HCT116 (cell line): ENCODE results near the gene ITPR2. TPM values are rescaled to one million over a fixed set of nuclear protein-coding genes. Genes with fewer than 3 reads are reported as not detected.

ENCODE experiments used
- ATAC-seq: fragments of 200-7000 bp; cut with Tn5 transposase; 2 replicates; pipeline ENCODE4 v1.9.1; 2020; ENCODE audit warnings: mild to moderate bottlenecking, moderate library complexity
- BruUV-seq: library from RNA; stranded (reverse); fragments of 400-500 nt; replicated peaks from 2 replicates; lab custom pipeline; 2021; lab: Mats Ljungman, UMichigan
- CTCF ChIA-PET: fragments of 300-600 bp; sonication (Branson Sonifier 250); formaldehyde crosslinking; loops from one replicate; lab custom pipeline; 2021; ENCODE audit warnings: antibody characterized with exemption; lab: Charles Lee
- POLR2A ChIA-PET: fragments of 300-600, 350-600 bp; sonication (Branson Sonifier 250); formaldehyde crosslinking; loops from one replicate; lab custom pipeline; 2021; ENCODE audit warnings: antibody characterized with exemption; lab: Charles Lee
- RAD21 ChIA-PET, 2 experiments: fragments of 300-600 bp; sonication (Branson Sonifier 250); formaldehyde crosslinking; loops; one replicate each; lab custom pipeline; 2023; ENCODE audit warnings: low total read pairs in 2 of 2; ENCODE audit not compliant: uncharacterized antibody in 2 of 2, unreplicated experiment in 2 of 2, low non-redundant PET in 1 of 2; lab: Charles Lee
- DNase-seq: peaks from one replicate; pipeline ENCODE4 v3.0.0-alpha.2; 2010; ENCODE audit warnings: low read depth, low spot score
- H2AFZ ChIP-seq: fragments of 200-600 bp; shearing (Covaris generic), sonication (generic); 2 replicates; pipeline ENCODE4 v1.6.1; 2017; ENCODE audit warnings: low read depth, mixed run types, mixed read lengths, antibody characterized with exemption, low read length; ENCODE audit not compliant: poor library complexity, severe bottlenecking
- H3K27ac ChIP-seq: 2 replicates; pipeline ENCODE4 v1.5.1; 2012; ENCODE audit warnings: low read depth, low read length
- H3K27me3 ChIP-seq: fragments of 200-600 bp; sonication (generic); 2 replicates; pipeline ENCODE4 v1.6.1; 2016; ENCODE audit warnings: mixed run types, low read length, mixed read lengths; ENCODE audit not compliant: insufficient read depth
- H3K36me3 ChIP-seq, 2 experiments: fragments of 200-500 bp in 1 of 2; fragments of 200-600 bp in 1 of 2; sonication (Bioruptor generic) in 1 of 2; sonication (generic) in 1 of 2; 2 replicates each; pipeline versions ENCODE4 v1.5.1 to v1.6.1; 2014 to 2016; ENCODE audit warnings: low read length in 2 of 2, inconsistent platforms in 1 of 2, mixed read lengths in 1 of 2, mixed run types in 1 of 2; ENCODE audit not compliant: insufficient read depth in 2 of 2, control insufficient read depth in 1 of 2
- H3K4me1 ChIP-seq, 2 experiments: fragments of 200-600 bp in 1 of 2; sonication (generic) in 1 of 2; 2 replicates each; pipeline versions ENCODE4 v1.5.1 to v1.6.1; 2012 to 2017; ENCODE audit warnings: low read length in 2 of 2, inconsistent platforms in 1 of 2, mild to moderate bottlenecking in 1 of 2, mixed read lengths in 1 of 2, mixed run types in 1 of 2, moderate library complexity in 1 of 2; ENCODE audit not compliant: insufficient read depth in 2 of 2, control insufficient read depth in 1 of 2
- H3K4me2 ChIP-seq: fragments of 200-600 bp; sonication (generic); 2 replicates; pipeline ENCODE4 v1.6.1; 2017; ENCODE audit warnings: mixed run types, low read length, mixed read lengths
- H3K4me3 ChIP-seq, 2 experiments: fragments of 200-600 bp in 1 of 2; sonication (generic) in 1 of 2; replicated peaks in 1 of 2; 2 replicates each; pipeline ENCODE4 v1.5.1; 2011 to 2016; ENCODE audit warnings: low read length in 2 of 2, control low read depth in 1 of 2, low read depth in 1 of 2, mild to moderate bottlenecking in 1 of 2, mixed read lengths in 1 of 2, mixed run types in 1 of 2
- H3K79me2 ChIP-seq: fragments of 200-600 bp; sonication (generic); 2 replicates; pipeline ENCODE4 v1.6.1; 2017; ENCODE audit warnings: mild to moderate bottlenecking, mixed run types, low read length, moderate library complexity, mixed read lengths; ENCODE audit not compliant: insufficient read depth
- H3K9ac ChIP-seq: fragments of 200-600 bp; sonication (generic); 2 replicates; pipeline ENCODE4 v1.6.1; 2016; ENCODE audit warnings: low read length, mixed read lengths
- H3K9me2 ChIP-seq: fragments of 200-600 bp; sonication (generic), shearing (Covaris generic); 2 replicates; pipeline ENCODE4 v1.6.1; 2017; ENCODE audit warnings: mixed run types, mild to moderate bottlenecking, moderate library complexity; ENCODE audit not compliant: insufficient read depth
- H3K9me3 ChIP-seq, 2 experiments: fragments of 200-500 bp in 1 of 2; fragments of 200-600 bp in 1 of 2; sonication (Bioruptor generic) in 1 of 2; sonication (generic) in 1 of 2; 2 replicates each; pipeline ENCODE4 v1.6.1; 2014 to 2017; ENCODE audit warnings: low read length in 2 of 2, mixed read lengths in 2 of 2, inconsistent platforms in 1 of 2, low read depth in 1 of 2, mild to moderate bottlenecking in 1 of 2, mixed run types in 1 of 2, moderate library complexity in 1 of 2; ENCODE audit not compliant: control insufficient read depth in 1 of 2, insufficient read depth in 1 of 2
- H4K20me1 ChIP-seq: fragments of 200-600 bp; sonication (generic), shearing (Covaris generic); 2 replicates; pipeline ENCODE4 v1.6.1; 2017; ENCODE audit warnings: mixed run types, mild to moderate bottlenecking, moderate library complexity; ENCODE audit not compliant: insufficient read depth
- CBX3 ChIP-seq: IDR thresholded peaks from 2 replicates; pipeline ENCODE4 v1.6.1; 2012; ENCODE audit warnings: low read depth
- CEBPB ChIP-seq: IDR thresholded peaks from 2 replicates; pipeline ENCODE4 v1.6.1; 2012; ENCODE audit warnings: low read depth
- EGR1 ChIP-seq: IDR thresholded peaks from 2 replicates; pipeline ENCODE4 v1.6.1; 2012; ENCODE audit warnings: low read depth
- EZH2phosphoT487 ChIP-seq: fragments of 200-600 bp; IDR thresholded peaks from 2 replicates; pipeline ENCODE4 v1.6.1; 2018; ENCODE audit warnings: antibody characterized with exemption, borderline replicate concordance
- FOSL1 ChIP-seq: IDR thresholded peaks from 2 replicates; pipeline ENCODE4 v1.6.1; 2012; ENCODE audit warnings: low read depth
- JUND ChIP-seq: IDR thresholded peaks from 2 replicates; pipeline ENCODE4 v1.6.1; 2012
- POLR2A ChIP-seq: IDR thresholded peaks from 2 replicates; pipeline ENCODE4 v1.7.0; 2011; ENCODE audit warnings: borderline replicate concordance; ENCODE audit not compliant: insufficient read depth, insufficient read length; ENCODE audit errors: extremely low read depth
- POLR2AphosphoS5 ChIP-seq: IDR thresholded peaks from 2 replicates; pipeline ENCODE4 v1.6.1; 2011; ENCODE audit warnings: mild to moderate bottlenecking, low read depth, low read length, moderate library complexity
- RAD21 ChIP-seq: IDR thresholded peaks from 2 replicates; pipeline ENCODE4 v1.6.1; 2012; ENCODE audit warnings: low read depth, mild to moderate bottlenecking
- SIN3A ChIP-seq: IDR thresholded peaks from 2 replicates; pipeline ENCODE4 v1.6.1; 2012; ENCODE audit warnings: low read depth
- SP1 ChIP-seq: IDR thresholded peaks from 2 replicates; pipeline ENCODE4 v1.6.1; 2012; ENCODE audit warnings: low read depth
- SRF ChIP-seq: IDR thresholded peaks from 2 replicates; pipeline ENCODE4 v1.6.1; 2012; ENCODE audit warnings: low read depth
- TCF7L2 ChIP-seq: IDR thresholded peaks from 2 replicates; pipeline ENCODE4 v1.7.0; 2011; ENCODE audit warnings: borderline replicate concordance, inconsistent platforms; ENCODE audit not compliant: insufficient read depth, insufficient read length; ENCODE audit errors: extremely low read depth
- YY1 ChIP-seq: IDR thresholded peaks from 2 replicates; pipeline ENCODE4 v1.6.1; 2011; ENCODE audit warnings: low read length, low read depth, moderate library complexity, mild to moderate bottlenecking; ENCODE audit not compliant: insufficient replicate concordance; ENCODE audit errors: extremely low read depth
- ZNF274 ChIP-seq: fragments of 200-500 bp; sonication (Bioruptor generic); IDR thresholded peaks from 2 replicates; pipeline ENCODE4 v1.6.1; 2014; ENCODE audit warnings: mild to moderate bottlenecking, low read depth, low read length, inconsistent platforms
- intact Hi-C: fragments of 100-400 bp; cut with micrococcal nuclease; formaldehyde crosslinking; loops from 2 replicates; pipeline ENCODE4 v1.10.0; 2022
- total RNA-seq: library from RNA; stranded (reverse); gene quantifications from one replicate; pipeline ENCODE4 v1.2.1, GENCODE V29; 2021; ENCODE audit not compliant: unreplicated experiment
- TF ChIP-seq, protein P1 (sequence below): IDR thresholded peaks from 2 replicates; pipeline ENCODE4 v1.6.1; 2012
- TF ChIP-seq, protein P2 (sequence below): IDR thresholded peaks from 2 replicates; pipeline ENCODE4 v1.6.1; 2011; ENCODE audit warnings: mild to moderate bottlenecking, low read length, moderate library complexity; ENCODE audit not compliant: insufficient replicate concordance; ENCODE audit errors: extremely low read depth

Gene ITPR2
- total RNA-seq, 1 experiment from 2014 or later = 6.5 TPM

DNA sequence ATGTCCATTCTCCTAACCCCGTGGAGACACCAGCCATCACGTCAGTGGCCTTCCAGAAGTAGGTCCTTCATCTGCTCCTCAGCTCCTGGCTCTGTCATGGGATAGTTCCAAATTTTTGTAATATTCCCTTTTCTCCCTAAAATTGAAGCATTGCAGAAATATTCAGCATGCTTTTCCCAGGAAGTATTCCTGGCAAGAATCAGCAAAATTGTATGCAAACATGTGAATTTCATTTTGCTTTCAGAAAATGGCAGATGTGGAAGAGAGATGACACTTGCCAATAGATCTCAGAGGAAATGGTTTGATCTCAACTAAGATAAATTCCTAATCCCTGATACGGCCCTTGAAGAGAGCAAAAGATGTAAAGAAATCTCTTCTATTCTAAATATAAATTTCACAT lies 298.9 kb downstream of the ITPR2 start:
- no peaks in the 10 kb centered on the region for H4K20me1 ChIP-seq
- no peaks in the 10 kb centered on the region for H3K9me2 ChIP-seq
- H3K27me3 ChIP-seq = no peaks in the 10 kb centered on the region
- DNase-seq (no peak), ATAC-seq (no peak)
- TF ChIP-seq TCF7L2 = no peak
- TF ChIP-seq EZH2phosphoT487 = no peak
- no peak for TF ChIP-seq RAD21
- no peak for TF ChIP-seq SIN3A
- no peak for TF ChIP-seq YY1
- TF ChIP-seq CEBPB = no peak
- TF ChIP-seq FOSL1 = no peak
- no peak for TF ChIP-seq ZNF274
- no peak for TF ChIP-seq POLR2AphosphoS5
- TF ChIP-seq, protein P1, sequence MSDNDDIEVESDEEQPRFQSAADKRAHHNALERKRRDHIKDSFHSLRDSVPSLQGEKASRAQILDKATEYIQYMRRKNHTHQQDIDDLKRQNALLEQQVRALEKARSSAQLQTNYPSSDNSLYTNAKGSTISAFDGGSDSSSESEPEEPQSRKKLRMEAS = no peak
- no peak for TF ChIP-seq SP1
- TF ChIP-seq EGR1 = no peak
- no peak for TF ChIP-seq CBX3
- no peak for TF ChIP-seq SRF
- no peak for TF ChIP-seq POLR2A
- TF ChIP-seq JUND = no peak
- TF ChIP-seq, protein P2, sequence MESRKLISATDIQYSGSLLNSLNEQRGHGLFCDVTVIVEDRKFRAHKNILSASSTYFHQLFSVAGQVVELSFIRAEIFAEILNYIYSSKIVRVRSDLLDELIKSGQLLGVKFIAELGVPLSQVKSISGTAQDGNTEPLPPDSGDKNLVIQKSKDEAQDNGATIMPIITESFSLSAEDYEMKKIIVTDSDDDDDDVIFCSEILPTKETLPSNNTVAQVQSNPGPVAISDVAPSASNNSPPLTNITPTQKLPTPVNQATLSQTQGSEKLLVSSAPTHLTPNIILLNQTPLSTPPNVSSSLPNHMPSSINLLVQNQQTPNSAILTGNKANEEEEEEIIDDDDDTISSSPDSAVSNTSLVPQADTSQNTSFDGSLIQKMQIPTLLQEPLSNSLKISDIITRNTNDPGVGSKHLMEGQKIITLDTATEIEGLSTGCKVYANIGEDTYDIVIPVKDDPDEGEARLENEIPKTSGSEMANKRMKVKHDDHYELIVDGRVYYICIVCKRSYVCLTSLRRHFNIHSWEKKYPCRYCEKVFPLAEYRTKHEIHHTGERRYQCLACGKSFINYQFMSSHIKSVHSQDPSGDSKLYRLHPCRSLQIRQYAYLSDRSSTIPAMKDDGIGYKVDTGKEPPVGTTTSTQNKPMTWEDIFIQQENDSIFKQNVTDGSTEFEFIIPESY = no peak
- no peak overlapping the region for H3K9ac ChIP-seq
- ChIA-PET CTCF (no interaction called here), POLR2A (no interaction called here), RAD21 (no interaction called here)
- H3K4me2 ChIP-seq = no peak overlapping the region
- no peak overlapping the region for H2AFZ ChIP-seq
- no peaks in the 10 kb centered on the region for H3K36me3 ChIP-seq
- H3K27ac ChIP-seq = no peak overlapping the region
- no TSS peak for BruUV-seq
- H3K4me3 ChIP-seq = no peak overlapping the region
- intact Hi-C loops = no loop called here
- H3K79me2 ChIP-seq = no peaks in the 10 kb centered on the region
- no peaks in the 10 kb centered on the region for H3K9me3 ChIP-seq
- no peaks in the 10 kb centered on the region for H3K4me1 ChIP-seq
